K562 (cell line): Measurements from ENCODE around the gene TRABD. TPM values are rescaled to one million over a fixed set of nuclear protein-coding genes. Genes with fewer than 3 reads are reported as not detected.

Source experiments
- ATAC-seq: fragments of 200-7000 bp; cut with Tn5 transposase; 3 replicates; pipeline ENCODE4 v1.9.1; 2020; ENCODE audit warnings: moderate library complexity
- BruUV-seq: library from RNA; stranded (reverse); fragments of 400-500 nt; replicated peaks from 2 replicates; lab custom pipeline; 2021; lab: Mats Ljungman, UMichigan
- CTCF ChIA-PET: fragments of 300-600 bp; formaldehyde crosslinking; extraction: SDS; loops from one replicate; lab custom pipeline; 2021; ENCODE audit warnings: low intra/inter-chr PET ratio; lab: Yijun Ruan, JAX
- POLR2A ChIA-PET: fragments of 300-600, 350-650 bp; sonication (Branson Sonifier 250); formaldehyde crosslinking; extraction: SDS; loops from one replicate; lab custom pipeline; 2021; ENCODE audit warnings: antibody characterized with exemption, inconsistent platforms; lab: Yijun Ruan, JAX
- DNase-seq, 4 experiments: peaks; one replicate each; pipeline versions ENCODE4 v3.0.0 to v3.0.0-alpha.2; 2011 to 2018; ENCODE audit warnings: low spot score in 3 of 4, mixed read lengths in 3 of 4; ENCODE audit errors: extremely low read depth in 1 of 4
- FAIRE-seq: peaks from 2 replicates; lab custom pipeline; 2011; peaks lifted over from hg19 to GRCh38; lab: Jason Lieb, UNC
- H2AFZ ChIP-seq: 2 replicates; pipeline ENCODE4 v1.6.0; 2011; ENCODE audit warnings: low read depth, low read length, control low read depth, inconsistent platforms
- H3K27ac ChIP-seq: fragments of 200-600 bp; 3 replicates; pipeline ENCODE4 v1.8.0; 2011; ENCODE audit warnings: low read depth, mild to moderate bottlenecking, control low read depth, inconsistent platforms, low read length, moderate library complexity, mixed read lengths; ENCODE audit errors: extremely low read depth
- H3K27me3 ChIP-seq, 2 experiments: fragments of 300-600 bp in 1 of 2; 2 replicates in 1 of 2; 3 replicates in 1 of 2; pipeline versions ENCODE4 v1.6.0 to v1.8.0; 2011; ENCODE audit warnings: inconsistent platforms in 2 of 2, low read length in 2 of 2, mild to moderate bottlenecking in 1 of 2, mixed read lengths in 1 of 2, moderate library complexity in 1 of 2; ENCODE audit not compliant: control insufficient read depth in 2 of 2, insufficient read depth in 2 of 2
- H3K36me3 ChIP-seq: fragments of 300-600 bp; 3 replicates; pipeline ENCODE4 v1.8.0; 2011; ENCODE audit warnings: mild to moderate bottlenecking, low read length, inconsistent platforms; ENCODE audit not compliant: control insufficient read depth, insufficient read depth
- H3K4me1 ChIP-seq, 2 experiments: fragments of 200-600 bp in 1 of 2; replicated peaks in 1 of 2; 2 replicates in 1 of 2; 3 replicates in 1 of 2; pipeline versions ENCODE4 v1.5.1 to v1.8.0; 2011; ENCODE audit warnings: inconsistent platforms in 2 of 2, low read length in 2 of 2, mild to moderate bottlenecking in 1 of 2, mixed read lengths in 1 of 2, moderate library complexity in 1 of 2; ENCODE audit not compliant: control insufficient read depth in 2 of 2, insufficient read depth in 2 of 2
- H3K4me2 ChIP-seq: 2 replicates; pipeline ENCODE4 v1.6.1; 2011; ENCODE audit warnings: low read length, control low read depth, inconsistent platforms, mixed read lengths; ENCODE audit not compliant: insufficient read depth
- H3K4me3 ChIP-seq: fragments of 200-600 bp; sonication (generic), shearing (Covaris generic); 2 replicates; pipeline ENCODE4 v1.5.1; 2016; ENCODE audit warnings: control low read depth, inconsistent platforms
- H3K79me2 ChIP-seq: fragments of 200-600 bp; 3 replicates; pipeline ENCODE4 v1.8.0; 2011; ENCODE audit warnings: low read length, inconsistent platforms; ENCODE audit not compliant: control insufficient read depth, insufficient read depth
- H3K9ac ChIP-seq, 2 experiments: 2 replicates each; pipeline versions ENCODE4 v1.6.0 to v1.6.1; 2011; ENCODE audit warnings: low read depth in 2 of 2, low read length in 2 of 2, control low read depth in 1 of 2, inconsistent platforms in 1 of 2, mild to moderate bottlenecking in 1 of 2, mixed read lengths in 1 of 2; ENCODE audit not compliant: insufficient read depth in 1 of 2
- H3K9me1 ChIP-seq: one replicate; pipeline ENCODE4 v1.6.0; 2011; ENCODE audit warnings: inconsistent platforms, mild to moderate bottlenecking, low read length, moderate library complexity; ENCODE audit not compliant: control insufficient read depth, insufficient read depth
- H3K9me3 ChIP-seq: replicated peaks from 2 replicates; pipeline ENCODE4 v1.5.1; 2011; ENCODE audit warnings: low read depth, low read length, inconsistent platforms; ENCODE audit not compliant: control insufficient read depth, insufficient read depth
- H4K20me1 ChIP-seq: replicated peaks from 2 replicates; pipeline ENCODE4 v1.6.1; 2011; ENCODE audit warnings: low read length, inconsistent platforms, mixed read lengths; ENCODE audit not compliant: control insufficient read depth, insufficient read depth
- CAMTA2 ChIP-seq: fragments of 250-450 bp; sonication (Bioruptor Pico); conservative IDR thresholded peaks from 2 replicates; pipeline ENCODE4 v1.5.1; 2022
- EGR1 ChIP-seq: fragments of 450-650 bp; conservative IDR thresholded peaks from 2 replicates; pipeline ENCODE4 v1.6.1; 2017; ENCODE audit warnings: mild to moderate bottlenecking
- FOXA3 ChIP-seq, 2 experiments: fragments of 450-650 bp in 1 of 2; sonication (generic) in 1 of 2; formaldehyde crosslinking; IDR thresholded peaks in 1 of 2; conservative IDR thresholded peaks in 1 of 2; 2 replicates each; pipeline versions ENCODE4 v1.4.0 to v1.8.0; 2020 to 2022; ENCODE audit warnings: mild to moderate bottlenecking in 2 of 2, missing genetic modification reagents in 1 of 2
- MCM2 ChIP-seq: fragments of 450-650 bp; IDR thresholded peaks from 2 replicates; pipeline ENCODE4 v1.6.1; 2017; ENCODE audit warnings: low read depth, mild to moderate bottlenecking
- MITF ChIP-seq: IDR thresholded peaks from 2 replicates; pipeline ENCODE4 v1.6.1; 2014; ENCODE audit warnings: antibody characterized with exemption
- SUPT5H ChIP-seq: fragments of 450-650 bp; IDR thresholded peaks from 2 replicates; pipeline ENCODE4 v1.6.1; 2016
- TBP ChIP-seq: optimal IDR thresholded peaks from 2 replicates; pipeline ENCODE3; 2011; ENCODE audit warnings: low read depth, low read length, improper control_type of control experiment
- WGBS: fragments of 100-300 bp; shearing (Covaris generic); methylation state at CpG from one replicate; pipeline ENCODE4 v1.1.6; 2016; ENCODE audit warnings: low coverage, mixed read lengths; ENCODE audit not compliant: insufficient coverage; ENCODE audit errors: missing lambda C conversion rate; 5-methylcytosine and 5-hydroxymethylcytosine counted together
- in situ Hi-C: fragments of 300-500 bp; cut with MboI; formaldehyde crosslinking; loops from 4 replicates; pipeline ENCODE4 v1.15.0; 2018; ENCODE audit warnings: inconsistent platforms, mixed read lengths
- intact Hi-C: fragments of 100-400 bp; cut with micrococcal nuclease; formaldehyde crosslinking; loops from 2 replicates; pipeline ENCODE4 v1.14.2; 2022
- polyA plus RNA-seq, 8 experiments: library from polyadenylated mRNA; depleted of rRNA in 4 of 8; stranded (reverse) in 5 of 8; unstranded in 3 of 8; fragments of >200 nt; fragmentation: Nextera tagmentation in 2 of 8; fragmentation: Illumina TruSeq in 1 of 8; extraction: Ambion mirVana in 2 of 8; extraction: Trizol in 1 of 8; gene quantifications; 2 replicates each; pipeline versions ENCODE4 v1.2.1 to v1.2.3, GENCODE V29; 2011 to 2014; ENCODE audit warnings: inconsistent platforms in 1 of 8, missing spikeins in 1 of 8
- total RNA-seq, 7 experiments: library from RNA; depleted of rRNA in 6 of 7; stranded (reverse); fragments of >200 nt in 6 of 7; fragmentation: Illumina TruSeq in 2 of 7; extraction: Trizol in 2 of 7; gene quantifications; 2 replicates each; pipeline versions ENCODE4 v1.2.1 to v1.2.3, GENCODE V29; 2011 to 2021; ENCODE audit warnings: low replicate concordance in 1 of 7
- TF ChIP-seq, protein P1 (sequence below): fragments of 450-650 bp; IDR thresholded peaks from 2 replicates; pipeline ENCODE4 v1.6.1; 2016; ENCODE audit warnings: mild to moderate bottlenecking, moderate library complexity

TRABD gene
- total and polyA plus RNA-seq, 9 of the 15 experiments (the other 6 are each of a cell fraction or from before 2014, with no cell fraction given), result 0.08 to 62.9 (median 14.0) TPM

DNA sequence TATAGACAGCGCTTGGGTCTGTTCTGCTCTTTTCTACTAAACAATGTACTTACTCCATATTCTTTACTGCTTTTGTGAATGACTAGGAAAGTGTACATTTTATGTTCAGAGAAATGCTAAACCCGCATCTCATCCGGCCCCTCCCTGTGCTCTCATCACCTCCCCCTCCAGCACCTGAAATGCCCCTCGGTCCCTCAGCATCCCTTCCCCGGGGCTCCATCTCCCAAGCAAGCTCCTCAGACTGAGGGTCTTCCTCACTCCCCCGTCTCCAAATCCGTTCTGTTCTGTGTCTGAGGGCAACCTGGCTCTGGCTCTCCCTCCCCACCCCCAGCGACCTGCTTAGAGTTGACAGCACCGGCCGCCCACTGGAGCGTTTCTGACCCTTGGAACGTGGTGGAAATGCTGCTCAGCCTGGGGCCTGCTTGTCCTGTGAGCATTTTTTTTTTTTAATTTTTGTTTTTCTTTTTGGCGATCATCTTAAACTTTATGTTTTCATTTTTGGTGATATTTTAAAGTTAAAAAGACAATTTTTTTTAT lies 16.5 kb downstream of the TRABD start:
- Histone ChIP-seq H3K36me3 (peaks cover 42% of the 10 kb centered on the region; the same call in 1 of the 3 replicates), H3K79me2 (peaks cover 20% of the 10 kb centered on the region), H2AFZ (no peak overlapping the region), H3K9me1 (no peaks in the 10 kb centered on the region), H3K9ac (peak overlapping the region; percentile 70 to 95; a peak in 3 of 4 replicates), H3K27me3 (no peaks in the 10 kb centered on the region), H3K4me1 (peaks cover 5 to 52% of the 10 kb centered on the region in 2 experiments; a peak in 3 of 5 replicates), H4K20me1 (no peaks in the 10 kb centered on the region), H3K27ac (0 out of 3 replicates have a peak overlapping the region, but pooled peaks have one; percentile 62), H3K4me3 (peak overlapping the region; percentile 56), H3K4me2 (peak overlapping the region; percentile 84), H3K9me3 (peaks cover 3% of the 10 kb centered on the region; the same call in 1 of the 2 replicates)
- no peak for FAIRE-seq
- POLR2A ChIA-PET, result interaction anchor here (0.7 kb wide), 1 partner anchor 13 kb away, joined by 3 read pairs; no protein-coding TSS in a partner anchor
- ATAC-seq, result no peak
- in situ Hi-C loops, result no loop called here
- BruUV-seq, result no TSS peak
- 59% methylated on average over 11 of the region's 13 CpGs for WGBS
- TF ChIP-seq EGR1 (0 out of 2 replicates have a peak, but pooled peaks have one; percentile 11), CAMTA2 (CRISPR knock-in tag) (no peak), MCM2 (no peak), MITF (no peak), FOXA3 (CRISPR knock-in tag; conservative IDR thresholded peaks at IDR 0.05 in 1 of 2, IDR thresholded peaks at IDR 0.05 in 1 of 2) (no peak), SUPT5H (no peak), TBP (no peak)
- TF ChIP-seq, protein P1, sequence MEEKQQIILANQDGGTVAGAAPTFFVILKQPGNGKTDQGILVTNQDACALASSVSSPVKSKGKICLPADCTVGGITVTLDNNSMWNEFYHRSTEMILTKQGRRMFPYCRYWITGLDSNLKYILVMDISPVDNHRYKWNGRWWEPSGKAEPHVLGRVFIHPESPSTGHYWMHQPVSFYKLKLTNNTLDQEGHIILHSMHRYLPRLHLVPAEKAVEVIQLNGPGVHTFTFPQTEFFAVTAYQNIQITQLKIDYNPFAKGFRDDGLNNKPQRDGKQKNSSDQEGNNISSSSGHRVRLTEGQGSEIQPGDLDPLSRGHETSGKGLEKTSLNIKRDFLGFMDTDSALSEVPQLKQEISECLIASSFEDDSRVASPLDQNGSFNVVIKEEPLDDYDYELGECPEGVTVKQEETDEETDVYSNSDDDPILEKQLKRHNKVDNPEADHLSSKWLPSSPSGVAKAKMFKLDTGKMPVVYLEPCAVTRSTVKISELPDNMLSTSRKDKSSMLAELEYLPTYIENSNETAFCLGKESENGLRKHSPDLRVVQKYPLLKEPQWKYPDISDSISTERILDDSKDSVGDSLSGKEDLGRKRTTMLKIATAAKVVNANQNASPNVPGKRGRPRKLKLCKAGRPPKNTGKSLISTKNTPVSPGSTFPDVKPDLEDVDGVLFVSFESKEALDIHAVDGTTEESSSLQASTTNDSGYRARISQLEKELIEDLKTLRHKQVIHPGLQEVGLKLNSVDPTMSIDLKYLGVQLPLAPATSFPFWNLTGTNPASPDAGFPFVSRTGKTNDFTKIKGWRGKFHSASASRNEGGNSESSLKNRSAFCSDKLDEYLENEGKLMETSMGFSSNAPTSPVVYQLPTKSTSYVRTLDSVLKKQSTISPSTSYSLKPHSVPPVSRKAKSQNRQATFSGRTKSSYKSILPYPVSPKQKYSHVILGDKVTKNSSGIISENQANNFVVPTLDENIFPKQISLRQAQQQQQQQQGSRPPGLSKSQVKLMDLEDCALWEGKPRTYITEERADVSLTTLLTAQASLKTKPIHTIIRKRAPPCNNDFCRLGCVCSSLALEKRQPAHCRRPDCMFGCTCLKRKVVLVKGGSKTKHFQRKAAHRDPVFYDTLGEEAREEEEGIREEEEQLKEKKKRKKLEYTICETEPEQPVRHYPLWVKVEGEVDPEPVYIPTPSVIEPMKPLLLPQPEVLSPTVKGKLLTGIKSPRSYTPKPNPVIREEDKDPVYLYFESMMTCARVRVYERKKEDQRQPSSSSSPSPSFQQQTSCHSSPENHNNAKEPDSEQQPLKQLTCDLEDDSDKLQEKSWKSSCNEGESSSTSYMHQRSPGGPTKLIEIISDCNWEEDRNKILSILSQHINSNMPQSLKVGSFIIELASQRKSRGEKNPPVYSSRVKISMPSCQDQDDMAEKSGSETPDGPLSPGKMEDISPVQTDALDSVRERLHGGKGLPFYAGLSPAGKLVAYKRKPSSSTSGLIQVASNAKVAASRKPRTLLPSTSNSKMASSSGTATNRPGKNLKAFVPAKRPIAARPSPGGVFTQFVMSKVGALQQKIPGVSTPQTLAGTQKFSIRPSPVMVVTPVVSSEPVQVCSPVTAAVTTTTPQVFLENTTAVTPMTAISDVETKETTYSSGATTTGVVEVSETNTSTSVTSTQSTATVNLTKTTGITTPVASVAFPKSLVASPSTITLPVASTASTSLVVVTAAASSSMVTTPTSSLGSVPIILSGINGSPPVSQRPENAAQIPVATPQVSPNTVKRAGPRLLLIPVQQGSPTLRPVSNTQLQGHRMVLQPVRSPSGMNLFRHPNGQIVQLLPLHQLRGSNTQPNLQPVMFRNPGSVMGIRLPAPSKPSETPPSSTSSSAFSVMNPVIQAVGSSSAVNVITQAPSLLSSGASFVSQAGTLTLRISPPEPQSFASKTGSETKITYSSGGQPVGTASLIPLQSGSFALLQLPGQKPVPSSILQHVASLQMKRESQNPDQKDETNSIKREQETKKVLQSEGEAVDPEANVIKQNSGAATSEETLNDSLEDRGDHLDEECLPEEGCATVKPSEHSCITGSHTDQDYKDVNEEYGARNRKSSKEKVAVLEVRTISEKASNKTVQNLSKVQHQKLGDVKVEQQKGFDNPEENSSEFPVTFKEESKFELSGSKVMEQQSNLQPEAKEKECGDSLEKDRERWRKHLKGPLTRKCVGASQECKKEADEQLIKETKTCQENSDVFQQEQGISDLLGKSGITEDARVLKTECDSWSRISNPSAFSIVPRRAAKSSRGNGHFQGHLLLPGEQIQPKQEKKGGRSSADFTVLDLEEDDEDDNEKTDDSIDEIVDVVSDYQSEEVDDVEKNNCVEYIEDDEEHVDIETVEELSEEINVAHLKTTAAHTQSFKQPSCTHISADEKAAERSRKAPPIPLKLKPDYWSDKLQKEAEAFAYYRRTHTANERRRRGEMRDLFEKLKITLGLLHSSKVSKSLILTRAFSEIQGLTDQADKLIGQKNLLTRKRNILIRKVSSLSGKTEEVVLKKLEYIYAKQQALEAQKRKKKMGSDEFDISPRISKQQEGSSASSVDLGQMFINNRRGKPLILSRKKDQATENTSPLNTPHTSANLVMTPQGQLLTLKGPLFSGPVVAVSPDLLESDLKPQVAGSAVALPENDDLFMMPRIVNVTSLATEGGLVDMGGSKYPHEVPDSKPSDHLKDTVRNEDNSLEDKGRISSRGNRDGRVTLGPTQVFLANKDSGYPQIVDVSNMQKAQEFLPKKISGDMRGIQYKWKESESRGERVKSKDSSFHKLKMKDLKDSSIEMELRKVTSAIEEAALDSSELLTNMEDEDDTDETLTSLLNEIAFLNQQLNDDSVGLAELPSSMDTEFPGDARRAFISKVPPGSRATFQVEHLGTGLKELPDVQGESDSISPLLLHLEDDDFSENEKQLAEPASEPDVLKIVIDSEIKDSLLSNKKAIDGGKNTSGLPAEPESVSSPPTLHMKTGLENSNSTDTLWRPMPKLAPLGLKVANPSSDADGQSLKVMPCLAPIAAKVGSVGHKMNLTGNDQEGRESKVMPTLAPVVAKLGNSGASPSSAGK, result peak; percentile 45; the same call in 1 of the 2 replicates
- no peak for DNase-seq
- CTCF ChIA-PET, result no interaction called here
- intact Hi-C loops, result no loop called here
